Ovary (tissue), 9 donors: Measurements from ENCODE around the gene AKR1B1. TPM values are rescaled to one million over a fixed set of nuclear protein-coding genes. Genes with fewer than 3 reads are reported as not detected.

ENCODE experiments used
- DNase-seq, 5 donors: peaks; one replicate each; pipeline ENCODE4 v3.0.0-alpha.2; 2019 to 2020
- H3K27ac ChIP-seq, 2 donors: fragments of 200-600 bp; one replicate each; pipeline versions ENCODE4 v1.5.1 to v1.8.0; 2019 to 2022
- H3K27me3 ChIP-seq: fragments of 200-600 bp; one replicate; pipeline ENCODE4 v1.8.0; 2022
- H3K36me3 ChIP-seq: fragments of 200-600 bp; sonication (generic); one replicate; pipeline ENCODE4 v1.5.1; 2019
- H3K4me1 ChIP-seq: one replicate; pipeline ENCODE4 v1.8.1; 2013; ENCODE audit warnings: mild to moderate bottlenecking, moderate library complexity; ENCODE audit not compliant: insufficient read depth
- H3K4me3 ChIP-seq: fragments of 200-600 bp; sonication (generic); one replicate; pipeline ENCODE4 v1.5.1; 2017
- H3K9me3 ChIP-seq, 2 donors: fragments of 200-600 bp in 1 of 2; sonication (generic) in 1 of 2; one replicate each; pipeline versions ENCODE4 v1.5.1 to v1.8.1; 2013 to 2019; ENCODE audit warnings: mild to moderate bottlenecking in 1 of 2, moderate library complexity in 1 of 2
- EP300 ChIP-seq: sonication (generic); formaldehyde crosslinking; IDR thresholded peaks from one replicate; pipeline ENCODE4 v1.6.1; 2017; ENCODE audit warnings: antibody characterized with exemption
- POLR2A ChIP-seq: fragments of 450-650 bp; IDR thresholded peaks from one replicate; pipeline ENCODE4 v1.6.1; 2017; ENCODE audit warnings: antibody characterized with exemption, mild to moderate bottlenecking, moderate library complexity
- WGBS, 3 donors: extraction: QIAGEN DNeasy Blood & Tissue Kit in 1 of 3; methylation state at CpG; one replicate each; pipeline versions ENCODE4 v1.1.5 to v1.1.7; 2013 to 2017; 5-methylcytosine and 5-hydroxymethylcytosine counted together
- intact Hi-C, 4 donors: fragments of 100-400 bp; cut with DNase I; formaldehyde crosslinking; loops; one replicate each; pipeline versions ENCODE4 v1.11.0 to v1.15.1; 2022 to 2023
- polyA plus RNA-seq, 2 donors: library from polyadenylated mRNA; stranded (reverse); fragments of 200-250 nt in 1 of 2; fragments of 350-450 nt in 1 of 2; fragmentation: Illumina TruSeq in 1 of 2; extraction: RNeasy Lipid Tissue Mini Kit (QIAGEN cat#74804) in 1 of 2; gene quantifications; one replicate each; pipeline ENCODE4 v1.2.3, GENCODE V29; 2013 to 2014
- total RNA-seq, 7 donors: library from RNA; depleted of rRNA in 2 of 7; stranded (reverse); fragments of >200 nt in 2 of 7; fragmentation: NEBNext Ultra II Directional in 3 of 7; extraction: Animal tissue kit (Norgen Biotek cat#: 25700) in 3 of 7; gene quantifications; one replicate each; pipeline versions ENCODE4 v1.1.0 to v1.2.4, GENCODE V29; 2016 to 2023
- TF ChIP-seq, protein P1 (sequence below), 3 donors: fragments of 450-650 bp in 2 of 3; fragments of 200-600 bp in 1 of 3; IDR thresholded peaks; one replicate each; pipeline versions ENCODE4 v1.5.1 to v1.8.0; 2016 to 2022; ENCODE audit warnings: antibody characterized with exemption in 3 of 3, mild to moderate bottlenecking in 1 of 3
- donor health status: DM: no; HTN: no; CAD: no; lungs with moderate emphysema.
- donor health status: DM: no; HTN: no; CAD: no.
- donor health status: Bipolar disorder and iron deficiency.
- donor health status: DM: yes; HTN: yes; CAD: no.
- donor health status: DM: no; HTN: no; CAD: no.
- donor health status: DM: yes; HTN: yes; CAD: no.

AKR1B1 gene
- total and polyA plus RNA-seq, 9 donors, result 39.3 to 133 (median 80.8) TPM

DNA sequence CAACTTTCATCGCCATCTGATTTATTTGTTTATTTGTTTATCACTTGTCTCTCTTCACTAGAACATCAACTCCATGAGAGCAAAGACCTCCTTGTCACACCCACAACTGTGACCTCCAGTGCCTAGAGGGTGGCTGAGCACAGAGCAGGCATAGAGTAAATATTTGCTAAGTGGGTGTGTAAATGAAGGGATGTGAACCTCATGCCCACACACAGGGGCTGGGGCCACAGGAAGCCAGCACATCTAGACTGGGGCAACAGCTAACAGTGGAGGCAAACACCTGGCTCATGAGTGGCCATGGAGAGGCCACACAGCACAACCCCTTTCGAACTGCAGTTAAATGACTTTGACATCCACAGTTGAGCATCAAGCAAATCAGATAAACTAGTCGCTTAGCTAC is 39.8 kb downstream of the AKR1B1 start:
- Histone ChIP-seq H3K4me3 (no peak overlapping the region), H3K27me3 (no peaks in the 10 kb centered on the region), H3K4me1 (no peaks in the 10 kb centered on the region), H3K36me3 (no peaks in the 10 kb centered on the region), H3K9me3 (no peaks in the 10 kb centered on the region), H3K27ac (no peak overlapping the region)
- TF ChIP-seq POLR2A, result no peak
- no peak for TF ChIP-seq EP300
- TF ChIP-seq, protein P1, sequence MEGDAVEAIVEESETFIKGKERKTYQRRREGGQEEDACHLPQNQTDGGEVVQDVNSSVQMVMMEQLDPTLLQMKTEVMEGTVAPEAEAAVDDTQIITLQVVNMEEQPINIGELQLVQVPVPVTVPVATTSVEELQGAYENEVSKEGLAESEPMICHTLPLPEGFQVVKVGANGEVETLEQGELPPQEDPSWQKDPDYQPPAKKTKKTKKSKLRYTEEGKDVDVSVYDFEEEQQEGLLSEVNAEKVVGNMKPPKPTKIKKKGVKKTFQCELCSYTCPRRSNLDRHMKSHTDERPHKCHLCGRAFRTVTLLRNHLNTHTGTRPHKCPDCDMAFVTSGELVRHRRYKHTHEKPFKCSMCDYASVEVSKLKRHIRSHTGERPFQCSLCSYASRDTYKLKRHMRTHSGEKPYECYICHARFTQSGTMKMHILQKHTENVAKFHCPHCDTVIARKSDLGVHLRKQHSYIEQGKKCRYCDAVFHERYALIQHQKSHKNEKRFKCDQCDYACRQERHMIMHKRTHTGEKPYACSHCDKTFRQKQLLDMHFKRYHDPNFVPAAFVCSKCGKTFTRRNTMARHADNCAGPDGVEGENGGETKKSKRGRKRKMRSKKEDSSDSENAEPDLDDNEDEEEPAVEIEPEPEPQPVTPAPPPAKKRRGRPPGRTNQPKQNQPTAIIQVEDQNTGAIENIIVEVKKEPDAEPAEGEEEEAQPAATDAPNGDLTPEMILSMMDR (IDR thresholded peaks at IDR 0.05), result no peak
- 84 to 97% (median 96%) methylated on average over 3 of the region's 3 CpGs for WGBS, 3 donors
- no peak for DNase-seq
- intact Hi-C loops, result no loop called here

DNA sequence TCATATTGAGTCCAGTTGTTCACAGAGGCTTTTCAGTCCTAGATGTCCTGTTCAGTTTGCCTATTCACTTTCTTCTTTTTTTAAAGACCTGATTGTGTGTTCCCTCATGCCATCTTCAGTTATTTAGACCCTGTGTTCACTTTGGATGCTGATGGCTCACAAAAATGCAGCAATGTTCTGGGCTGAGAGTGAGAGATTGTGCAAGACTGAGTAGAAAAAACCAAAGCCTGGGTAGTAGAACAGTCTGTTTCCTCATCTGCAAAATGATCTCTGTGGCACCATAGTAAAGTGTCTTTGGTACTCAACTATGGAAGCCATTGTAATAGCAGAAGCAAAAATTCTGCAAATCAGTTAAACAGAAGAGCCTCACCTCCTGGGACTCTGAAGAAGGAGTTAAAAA is 43.2 kb downstream of the AKR1B1 start:
- no peaks in the 10 kb centered on the region for H3K27me3 ChIP-seq
- no peaks in the 10 kb centered on the region for H3K4me1 ChIP-seq
- DNase-seq, result no peak
- TF ChIP-seq, protein P1 (IDR thresholded peaks at IDR 0.05), result no peak
- TF ChIP-seq POLR2A (no peak), EP300 (no peak)
- H3K36me3 ChIP-seq, result no peaks in the 10 kb centered on the region
- intact Hi-C loops, result no loop called here
- no peaks in the 10 kb centered on the region for H3K9me3 ChIP-seq
- H3K4me3 ChIP-seq, result no peak overlapping the region
- H3K27ac ChIP-seq, result no peak overlapping the region

DNA sequence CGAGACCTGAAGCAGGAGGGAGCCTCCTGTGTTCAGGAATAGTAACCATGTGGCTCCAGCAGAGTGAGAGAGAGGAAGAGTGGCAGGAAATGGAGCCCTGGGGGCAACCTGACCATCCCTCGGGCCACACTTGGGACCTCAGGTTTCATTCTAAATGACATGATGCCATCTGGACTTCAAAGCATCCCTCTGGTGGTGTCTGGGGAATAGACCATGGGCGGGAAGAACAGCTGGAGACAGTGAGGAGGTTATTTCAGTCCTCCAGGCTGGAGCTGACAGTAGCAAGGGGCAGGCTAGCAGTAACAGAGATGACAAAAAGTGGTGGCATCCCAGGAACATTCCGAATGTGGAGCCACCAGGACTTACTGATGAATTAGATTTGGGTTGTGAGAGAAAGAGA is 44.8 kb downstream of the AKR1B1 start:
- DNase-seq, result no peak
- H3K9me3 ChIP-seq, result no peaks in the 10 kb centered on the region
- no peaks in the 10 kb centered on the region for H3K36me3 ChIP-seq
- 66 to 81% (median 69%) methylated on average over 4 of the region's 4 CpGs for WGBS, 3 donors
- no peak for TF ChIP-seq POLR2A
- H3K4me3 ChIP-seq, result no peak overlapping the region
- intact Hi-C loops, result no loop called here
- H3K4me1 ChIP-seq, result no peaks in the 10 kb centered on the region
- no peaks in the 10 kb centered on the region for H3K27me3 ChIP-seq
- no peak overlapping the region for H3K27ac ChIP-seq

DNA sequence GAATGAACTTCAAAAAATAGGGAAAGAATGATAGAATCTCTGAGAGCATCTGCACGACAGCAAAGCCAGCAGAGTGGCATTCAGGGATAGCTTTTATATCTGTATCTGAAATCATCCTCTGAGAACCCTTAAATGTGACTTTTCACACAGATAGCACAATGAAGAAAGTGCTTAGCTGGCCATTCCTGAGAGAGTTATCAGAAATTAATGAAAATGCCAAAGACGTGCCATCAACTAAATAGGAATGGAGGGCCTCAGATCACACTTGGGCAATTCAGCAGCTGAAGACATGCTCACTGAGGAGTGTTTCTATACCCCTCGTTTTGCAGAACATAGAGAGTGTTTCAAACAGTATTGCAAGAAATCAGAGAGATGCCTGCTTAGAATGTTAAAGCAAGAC is 51.6 kb downstream of the AKR1B1 start:
- Histone ChIP-seq H3K36me3 (no peaks in the 10 kb centered on the region), H3K9me3 (no peaks in the 10 kb centered on the region), H3K27me3 (no peaks in the 10 kb centered on the region), H3K4me1 (no peaks in the 10 kb centered on the region), H3K4me3 (no peak overlapping the region), H3K27ac (no peak overlapping the region)
- intact Hi-C loops, result no loop called here
- no peak for DNase-seq
- WGBS, 3 donors, result 58 to 73% (median 62%) methylated on average over 3 of the region's 3 CpGs
- TF ChIP-seq, protein P1 (IDR thresholded peaks at IDR 0.05), result no peak
- TF ChIP-seq EP300, result no peak
- no peak for TF ChIP-seq POLR2A

DNA sequence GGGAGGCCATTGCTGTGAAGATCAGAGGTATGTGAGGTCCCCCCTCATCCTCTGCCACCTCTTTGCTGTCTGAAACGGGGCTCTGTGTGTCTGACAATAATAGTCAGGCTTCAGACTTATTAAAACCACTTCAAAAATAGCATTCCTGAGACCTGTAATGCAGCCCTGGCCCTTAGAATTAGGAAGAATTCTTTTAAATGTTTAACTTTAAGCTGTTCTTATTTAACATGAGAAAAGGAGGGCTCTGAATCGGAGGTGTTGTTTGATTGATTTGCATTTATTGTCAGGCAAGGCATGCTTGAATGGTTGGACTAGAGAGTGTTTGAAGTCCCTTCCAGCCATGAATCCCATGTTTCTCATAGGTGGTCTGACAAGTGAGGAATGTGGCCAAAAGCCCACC is 52.5 kb downstream of the AKR1B1 start:
- no peak overlapping the region for H3K27ac ChIP-seq
- TF ChIP-seq EP300 (no peak), POLR2A (no peak)
- TF ChIP-seq, protein P1 (IDR thresholded peaks at IDR 0.05), result no peak
- no peaks in the 10 kb centered on the region for H3K9me3 ChIP-seq
- 60 to 63% (median 61%) methylated on average over 2 of the region's 2 CpGs for WGBS, 3 donors
- no peaks in the 10 kb centered on the region for H3K27me3 ChIP-seq
- no peaks in the 10 kb centered on the region for H3K36me3 ChIP-seq
- H3K4me3 ChIP-seq, result no peak overlapping the region
- DNase-seq, result no peak
- intact Hi-C loops, result no loop called here
- no peaks in the 10 kb centered on the region for H3K4me1 ChIP-seq
